Ramos (cell line): ENCODE results near the gene CNOT8.
"Not testable (repeated sequence)": the region's sequence is repeated elsewhere in the genome, so short reads cannot be mapped to it uniquely, and the experiment has no call there.

Experiments used
- in situ Hi-C: fragments of 300-500 bp; cut with MboI; formaldehyde crosslinking; loops from one replicate; pipeline ENCODE4 v1.14.3; 2022; ENCODE audit warnings: low sequenced_read_pairs; ENCODE audit not compliant: unreplicated experiment

The CNOT8 gene

DNA sequence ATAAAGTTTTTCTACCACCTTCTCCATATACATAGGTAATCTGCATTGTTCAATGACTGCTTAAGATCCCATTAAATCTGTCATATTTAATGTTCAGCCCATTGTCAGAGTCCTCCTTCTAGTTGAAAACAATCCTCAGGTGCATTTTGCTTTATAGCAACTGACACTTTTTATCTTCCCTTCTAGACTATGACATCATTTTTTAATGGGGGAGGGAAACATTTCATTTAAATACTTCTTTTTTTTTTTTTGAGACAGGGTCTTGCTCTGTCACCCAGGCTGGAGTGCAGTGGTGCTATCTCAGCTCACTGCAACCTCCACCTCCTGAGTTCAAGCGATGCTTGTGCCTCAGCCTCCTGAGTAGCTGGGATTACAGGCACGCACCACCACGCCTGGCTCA is 25.6 kb upstream of the CNOT8 start:
- in situ Hi-C loops, result not testable (repeated sequence)

- in situ Hi-C loops, result no loop called here
Measured at GRCh38 chr5:154834053-154834452, 24.4 kb upstream of the CNOT8 start.

GRCh38 chr5:154835701-154836052 is 22.8 kb upstream of the CNOT8 start:
- in situ Hi-C loops, result not testable (repeated sequence)

DNA sequence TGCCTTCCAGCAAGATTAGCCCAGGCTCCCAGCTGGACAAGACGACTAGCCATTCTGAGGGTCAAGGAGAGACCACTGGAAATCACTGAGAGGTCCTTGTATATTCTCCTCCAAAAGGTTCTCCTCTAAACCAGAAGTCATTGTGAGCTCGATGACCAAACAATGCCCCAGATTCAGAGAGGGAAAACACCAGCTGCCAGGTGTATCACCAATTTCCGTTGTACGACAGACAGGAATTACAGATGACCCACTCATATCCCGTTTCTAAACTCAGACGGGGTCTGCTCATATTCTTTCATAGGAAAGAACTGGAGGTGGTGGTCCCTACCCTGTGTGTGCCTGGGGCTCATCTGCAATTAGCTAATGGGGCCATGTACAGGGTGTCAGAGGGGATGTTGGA is 22.2 kb upstream of the CNOT8 start:
- in situ Hi-C loops, result no loop called here

DNA sequence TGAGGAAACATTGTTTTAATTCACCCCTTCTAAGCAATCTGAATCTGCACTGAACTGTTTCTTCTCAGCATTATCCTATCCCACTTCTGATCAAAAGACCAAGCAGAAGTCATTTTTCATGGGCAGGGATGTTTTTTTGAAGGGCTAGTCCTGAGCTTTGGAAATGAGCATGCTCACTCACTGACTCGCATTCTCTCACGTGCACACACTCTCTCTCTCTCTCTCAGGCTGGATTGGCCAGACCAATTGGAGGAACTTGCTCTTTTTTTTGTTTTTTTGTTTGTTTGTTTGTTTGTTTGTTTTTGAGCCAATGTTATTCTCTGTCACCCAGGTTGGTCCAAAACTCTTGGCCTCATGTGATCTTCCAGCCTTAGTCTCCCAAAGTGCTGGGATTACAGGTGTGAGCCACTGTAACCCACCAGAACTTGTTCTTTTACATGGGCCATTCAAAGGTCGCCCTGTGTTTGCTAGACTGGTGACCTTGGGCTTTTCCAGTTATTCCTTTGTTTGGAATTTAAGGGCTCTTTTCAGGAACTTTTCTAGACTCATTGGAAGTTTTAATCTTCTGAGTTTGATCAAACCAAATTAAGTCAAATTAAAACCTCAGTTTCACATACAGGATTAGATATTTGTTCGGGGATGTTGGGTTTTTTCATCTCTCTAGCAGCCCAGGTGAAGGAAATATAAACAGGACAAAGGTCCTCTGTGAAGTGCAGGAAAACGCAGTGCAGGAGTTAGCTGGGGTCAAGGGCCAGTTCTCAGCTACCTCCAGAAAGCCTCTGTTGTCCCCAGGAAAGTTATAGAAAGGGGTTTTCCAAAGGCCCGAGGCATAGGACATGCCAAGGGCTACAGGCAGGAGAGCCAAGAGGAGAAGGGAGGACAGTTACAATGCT is 21.2 kb upstream of the CNOT8 start:
- in situ Hi-C loops, result no loop called here

GRCh38 chr5:154840435-154841272 is 17.8 kb upstream of the CNOT8 start:
- in situ Hi-C loops, result no loop called here

- in situ Hi-C loops, result no loop called here
Measured at GRCh38 chr5:154841273-154841661, 17.2 kb upstream of the CNOT8 start.

DNA sequence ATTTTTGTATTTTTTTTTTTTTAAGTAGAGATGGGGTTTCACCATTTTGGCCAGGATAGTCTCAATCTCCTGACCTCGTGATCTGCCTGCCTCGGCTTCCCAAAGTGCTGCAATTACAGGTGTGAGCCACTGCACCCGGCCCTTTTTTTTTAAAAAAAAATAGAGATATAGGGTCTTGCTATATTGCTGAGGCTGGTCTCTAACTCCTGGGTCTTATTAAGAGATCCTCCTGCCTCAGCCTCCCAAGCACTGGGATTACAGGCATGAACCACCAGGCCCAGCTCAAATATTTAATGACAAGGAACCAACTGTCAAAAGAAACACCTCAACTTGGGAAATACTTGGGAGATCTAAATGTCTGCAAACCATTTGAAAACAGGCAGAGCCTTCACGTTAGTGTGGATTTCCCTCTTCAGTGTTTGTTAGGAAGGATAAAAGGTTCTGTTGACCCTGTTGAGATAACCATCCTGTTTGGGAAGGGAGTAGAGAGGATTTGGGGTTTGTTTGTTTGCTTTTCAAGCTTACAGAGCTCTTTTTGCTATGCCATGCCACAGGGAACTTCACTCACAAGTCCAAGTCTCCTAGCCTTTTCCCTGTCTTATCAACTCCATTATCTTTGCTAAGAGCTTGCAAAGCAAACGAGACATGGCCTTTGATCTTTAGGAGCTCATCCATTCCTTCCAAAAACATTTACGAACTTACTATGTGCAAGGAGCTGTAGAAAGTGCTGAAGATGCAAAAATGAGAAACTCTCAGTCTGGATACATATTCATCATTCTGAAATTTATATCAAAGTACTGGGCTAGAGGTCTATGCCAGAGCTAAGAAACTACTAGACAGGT is 15.5 kb upstream of the CNOT8 start:
- in situ Hi-C loops, result no loop called here

- in situ Hi-C loops, result no loop called here
Measured at GRCh38 chr5:154844809-154845208, 13.6 kb upstream of the CNOT8 start.

DNA sequence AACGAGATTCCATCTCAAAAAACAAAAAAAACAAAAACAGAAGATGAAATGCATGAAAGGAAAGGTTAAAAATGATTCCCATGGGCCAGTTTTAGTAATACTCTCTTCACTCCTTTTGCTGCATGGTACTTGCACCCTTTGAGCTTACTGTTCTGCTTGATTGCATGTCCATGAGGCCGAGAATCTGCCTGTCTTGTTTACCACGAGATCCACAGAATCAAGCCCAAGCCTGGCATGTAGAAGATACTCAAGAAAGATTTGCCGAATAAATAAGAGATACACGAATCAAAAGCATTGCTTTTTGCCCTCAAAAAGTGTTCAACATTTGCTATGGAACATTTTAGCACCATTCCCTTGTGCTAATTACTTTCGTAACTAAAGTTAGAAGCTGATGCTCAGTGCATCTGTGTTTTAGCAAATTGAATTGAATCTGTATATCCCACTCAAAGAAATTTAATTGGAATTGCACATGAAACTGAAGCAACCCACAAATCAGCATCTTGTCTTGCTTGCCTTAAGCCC is 9.1 kb upstream of the CNOT8 start:
- in situ Hi-C loops, result no loop called here

DNA sequence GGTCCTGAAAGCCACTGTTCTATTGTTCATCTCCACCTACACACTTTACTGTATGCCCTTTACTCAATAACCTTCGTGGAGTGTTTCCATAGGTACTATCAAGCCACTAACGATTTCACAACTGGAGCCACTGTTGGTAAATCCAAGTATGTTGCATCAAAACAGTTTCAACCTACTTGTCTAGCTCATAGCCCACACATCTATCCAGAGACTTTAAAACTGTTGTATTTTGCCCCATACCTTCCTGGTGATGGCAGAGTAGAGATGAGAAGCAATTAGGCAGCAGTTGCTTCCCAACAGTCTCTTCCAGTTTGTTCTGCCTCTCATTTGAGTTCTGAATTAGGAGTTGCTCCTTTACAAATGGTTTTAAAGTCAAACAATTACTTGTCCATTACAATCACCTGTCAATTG is 8.6 kb upstream of the CNOT8 start:
- in situ Hi-C loops, result loop anchor here (10.0 kb wide), 1 partner anchor 95 kb away; the partner anchor contains the start of gene LARP1

DNA sequence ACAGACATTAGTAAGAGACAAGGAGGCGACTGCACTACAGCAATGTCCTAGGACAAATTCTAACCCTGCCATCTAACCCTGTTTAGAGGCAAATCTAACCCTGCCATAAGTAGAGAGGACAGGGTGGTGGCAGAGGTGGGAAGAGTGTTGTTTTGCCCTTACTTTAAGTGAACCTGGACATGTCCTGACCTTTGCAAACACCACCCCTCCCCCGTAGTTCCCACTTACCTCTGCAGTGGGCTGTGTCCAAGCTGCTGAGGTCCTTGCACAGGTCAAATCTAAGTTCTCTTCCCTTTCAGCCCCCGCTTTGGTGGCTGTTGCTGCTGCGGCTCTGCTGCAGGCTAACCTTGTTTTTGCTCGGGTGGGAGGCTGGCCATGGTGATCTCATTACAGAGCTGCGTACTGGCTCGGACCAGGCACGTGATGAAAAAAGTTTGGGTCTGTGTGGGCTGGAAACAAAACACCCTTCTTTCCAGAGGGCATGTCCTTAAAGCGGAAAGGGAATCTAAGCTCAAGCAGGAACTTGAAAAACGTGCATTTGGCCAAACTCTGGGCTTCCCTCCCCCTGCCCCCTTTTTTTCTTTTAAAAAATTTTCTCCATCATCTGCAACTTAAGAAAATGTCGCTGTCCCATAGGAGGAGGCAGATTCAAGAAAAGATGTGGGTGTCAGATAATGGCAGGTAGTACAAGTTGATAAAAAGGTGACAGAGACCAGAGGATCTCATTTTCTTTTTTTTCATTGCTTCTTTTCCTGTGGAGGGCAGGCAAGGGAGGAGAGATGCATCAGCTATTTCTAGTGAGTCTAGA is 8.0 kb upstream of the CNOT8 start, which contains the start of gene FAXDC2:
Gene FAXDC2 (minus strand): TSS at position 349 of the 808 bp plus-strand sequence. CDS start 12,425 bp downstream, outside the sequence.
- in situ Hi-C loops, result loop anchor here (10.0 kb wide), 1 partner anchor 96 kb away; the partner anchor contains the start of gene LARP1

GRCh38 chr5:154851351-154851750 is 7.1 kb upstream of the CNOT8 start:
- in situ Hi-C loops, result loop anchor here (10.0 kb wide), 1 partner anchor 97 kb away; the partner anchor contains the start of gene LARP1

GRCh38 chr5:154857530-154858296 is 714 bp upstream of the CNOT8 start:
- in situ Hi-C loops, result loop anchor here (10.0 kb wide), 1 partner anchor 103 kb away; the partner anchor contains the start of gene LARP1

DNA sequence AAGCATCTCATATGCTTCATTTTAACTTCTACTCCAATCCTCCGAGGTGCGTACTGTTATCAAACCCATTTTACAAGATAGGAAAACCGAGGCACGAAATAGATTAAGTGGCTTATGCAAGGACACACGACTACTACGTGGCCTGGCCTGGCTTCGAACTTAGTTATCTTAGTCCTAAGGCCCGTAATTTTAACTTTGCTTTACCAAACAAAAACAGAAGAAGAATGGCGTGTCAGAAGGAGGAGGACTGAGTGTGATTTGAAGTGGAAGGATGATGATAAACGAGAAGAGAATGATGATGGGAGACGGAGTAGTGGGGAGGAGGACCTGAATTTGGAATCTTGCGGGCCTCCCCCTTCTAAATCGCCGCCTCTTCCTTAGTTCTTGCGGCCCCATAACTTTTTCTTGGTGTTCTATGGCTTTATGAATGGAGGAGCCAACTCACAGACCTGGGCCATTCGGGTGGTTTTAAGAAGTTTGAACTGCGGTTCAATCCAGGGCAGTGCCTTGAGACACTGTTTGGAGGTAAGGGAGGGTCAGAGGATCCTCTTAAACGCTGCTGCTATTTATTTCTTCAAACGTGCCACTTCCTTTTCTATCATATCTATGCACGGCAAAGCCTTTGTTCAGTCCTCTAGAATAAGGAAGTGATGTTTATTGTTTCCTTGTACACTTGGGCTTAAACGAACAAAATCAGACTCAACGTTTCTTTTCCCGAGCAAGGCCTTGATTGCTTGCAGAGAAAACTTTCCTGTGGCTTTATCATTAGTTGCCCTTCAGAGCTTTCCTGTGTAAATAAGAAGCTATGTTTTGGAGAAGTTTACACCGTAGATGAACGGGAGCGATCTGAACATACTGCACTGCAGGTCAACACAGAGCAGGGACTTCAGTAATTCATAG is 795 bp downstream of the CNOT8 start:
- in situ Hi-C loops, result loop anchor here (10.0 kb wide), 1 partner anchor 104 kb away; the partner anchor contains the start of gene LARP1

GRCh38 chr5:154860123-154860522 is 1.7 kb downstream of the CNOT8 start:
- in situ Hi-C loops, result no loop called here

DNA sequence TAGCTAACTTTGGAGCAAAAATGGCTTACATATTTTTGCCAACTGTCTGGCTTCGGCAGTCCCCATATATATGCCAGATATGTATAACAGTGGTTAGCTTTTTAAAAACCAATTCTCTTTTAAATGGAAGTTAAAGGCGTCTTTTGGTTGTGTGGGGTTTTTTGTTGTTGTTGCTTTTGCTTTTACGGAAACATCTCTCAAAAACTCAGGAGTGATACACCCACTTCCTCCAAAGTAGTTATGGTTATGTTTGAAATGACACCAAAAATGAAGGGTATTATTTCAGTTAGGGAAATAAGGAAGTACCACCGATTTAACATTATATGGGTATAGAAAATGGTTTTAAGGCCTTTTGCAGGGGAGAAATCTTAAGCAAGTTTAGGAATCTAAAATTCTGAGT is 2.3 kb downstream of the CNOT8 start:
- in situ Hi-C loops, result no loop called here
